Neural cell (in vitro differentiated cells): ENCODE results near the gene ZNF532. TPM values are rescaled to one million over a fixed set of nuclear protein-coding genes. Genes with fewer than 3 reads are reported as not detected.

Source experiments
- H2AFZ ChIP-seq: fragments of 200-600, 300-800 bp; sonication (generic), shearing (Covaris generic); 2 replicates; pipeline ENCODE4 v1.6.0; 2014; ENCODE audit warnings: low read depth, mild to moderate bottlenecking, antibody characterized with exemption, low read length, moderate library complexity
- H3F3A ChIP-seq: fragments of 200-600 bp; shearing (Covaris generic); 2 replicates; pipeline ENCODE4 v1.6.1; 2016; ENCODE audit warnings: mild to moderate bottlenecking, moderate library complexity, mixed read lengths, antibody characterized with exemption, low read length; ENCODE audit not compliant: insufficient read depth, poor library complexity, severe bottlenecking
- H3K27ac ChIP-seq: fragments of 200-600, 300-800 bp; sonication (generic), shearing (Covaris generic); 2 replicates; pipeline ENCODE4 v1.5.1; 2014; ENCODE audit warnings: mild to moderate bottlenecking, low read length, moderate library complexity
- H3K27me3 ChIP-seq: fragments of 300-800, 200-600 bp; sonication (generic), shearing (Covaris generic); 2 replicates; pipeline ENCODE4 v1.6.0; 2014; ENCODE audit warnings: mild to moderate bottlenecking, low read depth, low read length, moderate library complexity; ENCODE audit not compliant: insufficient read depth
- H3K36me3 ChIP-seq: fragments of 300-800, 200-600 bp; sonication (generic), shearing (Covaris generic); 2 replicates; pipeline ENCODE4 v1.5.1; 2014; ENCODE audit warnings: mild to moderate bottlenecking, antibody characterized with exemption, low read length, moderate library complexity; ENCODE audit not compliant: insufficient read depth
- H3K4me2 ChIP-seq: fragments of 300-800, 200-600 bp; sonication (generic), shearing (Covaris generic); 2 replicates; pipeline ENCODE4 v1.6.0; 2014; ENCODE audit warnings: mild to moderate bottlenecking, low read length
- H3K4me3 ChIP-seq: fragments of 300-800, 200-600 bp; sonication (generic), shearing (Covaris generic); 2 replicates; pipeline ENCODE4 v1.5.1; 2014; ENCODE audit warnings: mild to moderate bottlenecking, low read length, moderate library complexity
- H3K79me2 ChIP-seq: fragments of 200-600 bp; shearing (Covaris generic); replicated peaks from 2 replicates; pipeline ENCODE4 v1.6.0; 2014; ENCODE audit warnings: mild to moderate bottlenecking, low read length, moderate library complexity; ENCODE audit not compliant: insufficient read depth
- H3K9ac ChIP-seq: fragments of 300-800, 200-600 bp; sonication (generic), shearing (Covaris generic); 2 replicates; pipeline ENCODE4 v1.6.1; 2016; ENCODE audit warnings: mild to moderate bottlenecking, low read length, mixed read lengths
- H3K9me2 ChIP-seq: fragments of 200-600 bp; shearing (Covaris generic); 2 replicates; pipeline ENCODE4 v1.6.1; 2016; ENCODE audit warnings: mild to moderate bottlenecking, low read length, mixed read lengths; ENCODE audit not compliant: insufficient read depth
- H3K9me3 ChIP-seq: fragments of 200-600, 300-800 bp; sonication (generic), shearing (Covaris generic); 2 replicates; pipeline ENCODE4 v1.6.1; 2016; ENCODE audit warnings: mild to moderate bottlenecking, mixed run types, low read length, moderate library complexity, mixed read lengths
- H4K20me1 ChIP-seq: fragments of 200-600 bp; shearing (Covaris generic); 2 replicates; pipeline ENCODE4 v1.6.1; 2016; ENCODE audit warnings: mild to moderate bottlenecking, mixed run types; ENCODE audit not compliant: insufficient read depth
- CTCF ChIP-seq: fragments of 450-650 bp; IDR thresholded peaks from 2 replicates; pipeline ENCODE4 v1.5.1; 2014; ENCODE audit warnings: antibody characterized with exemption, mild to moderate bottlenecking, moderate library complexity; ENCODE audit not compliant: poor library complexity, severe bottlenecking
- EP300 ChIP-seq: fragments of 450-650 bp; conservative IDR thresholded peaks from 2 replicates; pipeline ENCODE4 v1.6.1; 2014; ENCODE audit warnings: antibody characterized with exemption, mild to moderate bottlenecking, moderate library complexity; ENCODE audit not compliant: poor library complexity, severe bottlenecking
- EZH2 ChIP-seq: fragments of 200-600, 300-800 bp; shearing (Covaris generic), sonication (generic); IDR thresholded peaks from 2 replicates; pipeline ENCODE4 v1.6.1; 2014; ENCODE audit warnings: antibody characterized with exemption, low read length, borderline replicate concordance, mild to moderate bottlenecking; ENCODE audit not compliant: insufficient read depth, poor library complexity, severe bottlenecking
- MXI1 ChIP-seq: fragments of 450-650 bp; conservative IDR thresholded peaks from 2 replicates; pipeline ENCODE4 v1.6.1; 2014; ENCODE audit warnings: antibody characterized with exemption, mild to moderate bottlenecking; ENCODE audit not compliant: poor library complexity, severe bottlenecking
- POLR2AphosphoS5 ChIP-seq: IDR thresholded peaks from 2 replicates; pipeline ENCODE4 v1.6.1; 2012
- RAD21 ChIP-seq: fragments of 450-650 bp; conservative IDR thresholded peaks from 2 replicates; pipeline ENCODE4 v1.6.1; 2014; ENCODE audit warnings: antibody characterized with exemption, mild to moderate bottlenecking, moderate library complexity
- REST ChIP-seq: IDR thresholded peaks from 2 replicates; pipeline ENCODE4 v1.6.1; 2012; ENCODE audit warnings: borderline replicate concordance
- SMC3 ChIP-seq: fragments of 450-650 bp; conservative IDR thresholded peaks from 2 replicates; pipeline ENCODE4 v1.6.1; 2014; ENCODE audit warnings: antibody characterized with exemption, mild to moderate bottlenecking, moderate library complexity; ENCODE audit not compliant: poor library complexity
- TAF1 ChIP-seq: IDR thresholded peaks from 2 replicates; pipeline ENCODE4 v1.6.1; 2012; ENCODE audit warnings: low read depth
- polyA plus RNA-seq: library from polyadenylated mRNA; depleted of rRNA; stranded (reverse); fragments of >200 nt; gene quantifications from 2 replicates; pipeline ENCODE4 v1.2.3, GENCODE V29; 2014

ZNF532 gene
- polyA plus RNA-seq, 1 donor from 2014 or later, result 119 TPM

DNA sequence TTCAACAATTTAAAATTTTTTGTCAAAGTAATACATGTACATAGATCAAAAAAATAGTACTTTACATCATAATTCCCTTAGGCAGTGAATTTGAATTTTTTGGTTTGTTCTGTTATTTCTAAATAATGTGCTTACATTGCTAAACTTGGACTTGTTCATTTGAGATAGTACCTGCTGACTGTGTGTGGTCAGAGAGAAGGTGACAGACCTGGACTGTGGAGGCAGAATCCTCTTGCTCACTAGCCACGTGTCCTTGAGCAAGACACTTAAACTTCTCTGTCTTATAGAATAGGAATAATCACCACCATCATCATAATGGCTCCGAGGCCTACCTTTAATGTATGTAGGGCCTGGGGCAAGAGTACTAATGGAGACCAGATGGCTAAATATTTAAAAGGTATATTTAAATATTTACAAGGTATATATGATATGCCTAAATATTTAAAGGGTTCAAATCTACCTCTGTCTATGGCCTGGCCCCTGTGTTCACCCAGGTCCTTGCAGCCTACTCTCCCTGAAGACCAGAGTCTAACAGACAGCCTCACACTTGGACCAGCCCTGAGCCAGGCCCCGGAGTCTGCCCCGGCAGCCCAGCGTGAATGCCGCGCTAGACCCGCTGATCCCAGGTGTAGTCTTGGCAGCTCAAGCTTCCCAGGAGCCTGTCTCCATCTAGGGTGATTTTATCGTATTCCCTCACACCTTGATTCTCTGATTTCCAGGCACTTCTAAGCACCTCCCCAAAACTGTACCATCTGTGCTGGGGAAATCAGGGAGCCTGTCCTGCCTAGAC lies 33.5 kb downstream of the ZNF532 start:
- no peak overlapping the region for H3K9ac ChIP-seq
- H3K27ac ChIP-seq, result no peak overlapping the region
- H3K27me3 ChIP-seq, result no peaks in the 10 kb centered on the region
- H3K9me3 ChIP-seq, result no peaks in the 10 kb centered on the region
- H3K4me2 ChIP-seq, result no peak overlapping the region
- H4K20me1 ChIP-seq, result peaks cover 22% of the 10 kb centered on the region
- H2AFZ ChIP-seq, result no peak overlapping the region
- H3K4me3 ChIP-seq, result no peak overlapping the region
- TF ChIP-seq MXI1 (no peak), CTCF (no peak), EP300 (no peak)
- no peaks in the 10 kb centered on the region for H3K36me3 ChIP-seq
- H3K79me2 ChIP-seq, result peaks cover 98% of the 10 kb centered on the region
- H3K9me2 ChIP-seq, result no peaks in the 10 kb centered on the region
- no peaks in the 10 kb centered on the region for H3F3A ChIP-seq

- H3K9ac ChIP-seq, result no peak overlapping the region
- H3F3A ChIP-seq, result no peaks in the 10 kb centered on the region
- H3K4me2 ChIP-seq, result no peak overlapping the region
- H3K27ac ChIP-seq, result no peak overlapping the region
- peaks cover 98% of the 10 kb centered on the region for H3K79me2 ChIP-seq
- TF ChIP-seq TAF1 (no peak), CTCF (no peak), MXI1 (no peak), SMC3 (no peak), EZH2 (no peak), POLR2AphosphoS5 (no peak), REST (no peak), RAD21 (no peak), EP300 (no peak)
- H2AFZ ChIP-seq, result no peak overlapping the region
- H3K27me3 ChIP-seq, result no peaks in the 10 kb centered on the region
- H3K4me3 ChIP-seq, result no peak overlapping the region
- H4K20me1 ChIP-seq, result peaks cover 28% of the 10 kb centered on the region
- H3K9me2 ChIP-seq, result no peaks in the 10 kb centered on the region
- H3K9me3 ChIP-seq, result no peaks in the 10 kb centered on the region
- no peaks in the 10 kb centered on the region for H3K36me3 ChIP-seq
These were observed 35.5 kb downstream of the ZNF532 start for GRCh38 chr18:58900015-58900649.
